ENCODE results near the gene MAGED4. TPM values are rescaled to one million over a fixed set of nuclear protein-coding genes. Genes with fewer than 3 reads are reported as not detected.

The MAGED4 gene
- total RNA-seq, 2 experiments from 2014 or later: 0.97 to 1.3 TPM

Other genes starting within 250 kb of the MAGED4 start
- gene MAGED4B, start 115.7 kb upstream of the MAGED4 start, total RNA-seq: 1 to 10 TPM; 1.7 to 2.6 TPM
- not detected for gene XAGE2, start 184.1 kb downstream of the MAGED4 start, total RNA-seq

Measured in activated naive CD8-positive, alpha-beta T cell treated with anti-CD3 and anti-CD28 coated beads for 36 hours (primary cell).